HepG2 (cell line): Measurements from ENCODE around the gene ATP1A2. TPM values are rescaled to one million over a fixed set of nuclear protein-coding genes. Genes with fewer than 3 reads are reported as not detected.

Experiments
- ATAC-seq: fragments of 200-7000 bp; cut with Tn5 transposase; 3 replicates; pipeline ENCODE4 v1.9.1; 2020; ENCODE audit warnings: mild to moderate bottlenecking, moderate library complexity
- BruUV-seq: library from RNA; stranded (reverse); fragments of 400-500 nt; replicated peaks from 2 replicates; lab custom pipeline; 2021; lab: Mats Ljungman, UMichigan
- CTCF ChIA-PET: fragments of 300-600 bp; formaldehyde crosslinking; extraction: SDS; loops from one replicate; lab custom pipeline; 2021; ENCODE audit warnings: low total read pairs, inconsistent platforms, low intra/inter-chr PET ratio; lab: Yijun Ruan, JAX
- POLR2A ChIA-PET: fragments of 350-600 bp; sonication (Branson Sonifier 250); formaldehyde crosslinking; loops from one replicate; lab custom pipeline; 2020; ENCODE audit warnings: antibody characterized with exemption, inconsistent platforms; lab: Yijun Ruan, JAX
- DNase-seq: peaks from one replicate; pipeline ENCODE4 v3.0.0-alpha.2; 2015; ENCODE audit warnings: low spot score
- FAIRE-seq: peaks from 3 replicates; lab custom pipeline; 2011; peaks lifted over from hg19 to GRCh38; lab: Jason Lieb, UNC
- H2AFZ ChIP-seq: one replicate; pipeline ENCODE4 v1.6.1; 2011; ENCODE audit warnings: low read length, inconsistent platforms
- H3K27ac ChIP-seq: fragments of 300-600 bp; 3 replicates; pipeline ENCODE4 v1.8.0; 2011; ENCODE audit warnings: mixed run types, mild to moderate bottlenecking, mixed read lengths, low read length, inconsistent platforms; ENCODE audit not compliant: insufficient read depth; ENCODE audit errors: extremely low read length
- H3K27me3 ChIP-seq, 2 experiments: fragments of 200-600 bp in 1 of 2; 2 replicates in 1 of 2; 3 replicates in 1 of 2; pipeline versions ENCODE4 v1.6.0 to v1.8.0; 2011; ENCODE audit warnings: low read length in 2 of 2, mild to moderate bottlenecking in 2 of 2, moderate library complexity in 2 of 2, inconsistent platforms in 1 of 2; ENCODE audit not compliant: insufficient read depth in 2 of 2, control insufficient read depth in 1 of 2
- H3K36me3 ChIP-seq, 2 experiments: fragments of 200-600 bp in 1 of 2; replicated peaks in 1 of 2; 2 replicates in 1 of 2; 3 replicates in 1 of 2; pipeline versions ENCODE4 v1.5.1 to v1.8.0; 2011; ENCODE audit warnings: low read length in 2 of 2, inconsistent platforms in 1 of 2; ENCODE audit not compliant: insufficient read depth in 2 of 2, control insufficient read depth in 1 of 2
- H3K4me1 ChIP-seq: 2 replicates; pipeline ENCODE4 v1.5.1; 2012; ENCODE audit warnings: low read length, inconsistent platforms; ENCODE audit not compliant: insufficient read depth
- H3K4me2 ChIP-seq: 2 replicates; pipeline ENCODE4 v1.6.0; 2011; ENCODE audit warnings: low read depth, low read length, inconsistent platforms
- H3K4me3 ChIP-seq, 3 experiments: fragments of 200-600 bp in 1 of 3; sonication (generic), shearing (Covaris generic) in 1 of 3; replicated peaks in 1 of 3; 2 replicates each; pipeline ENCODE4 v1.5.1; 2011 to 2016; ENCODE audit warnings: low read length in 3 of 3, inconsistent platforms in 2 of 3, low read depth in 2 of 3, mild to moderate bottlenecking in 2 of 3, control low read depth in 1 of 3, mixed read lengths in 1 of 3; ENCODE audit not compliant: insufficient read depth in 1 of 3
- H3K79me2 ChIP-seq: one replicate; pipeline ENCODE4 v1.6.1; 2011; ENCODE audit warnings: low read length, inconsistent platforms; ENCODE audit not compliant: insufficient read depth
- H3K9ac ChIP-seq: 2 replicates; pipeline ENCODE4 v1.6.0; 2011; ENCODE audit warnings: mild to moderate bottlenecking, low read depth, low read length, inconsistent platforms; ENCODE audit not compliant: insufficient read depth
- H3K9me3 ChIP-seq: 2 replicates; pipeline ENCODE4 v1.5.1; 2012; ENCODE audit warnings: mild to moderate bottlenecking, low read length
- H4K20me1 ChIP-seq: 2 replicates; pipeline ENCODE4 v1.6.0; 2011; ENCODE audit warnings: inconsistent platforms, mild to moderate bottlenecking, low read length, moderate library complexity; ENCODE audit not compliant: insufficient read depth
- ATF1 ChIP-seq: IDR thresholded peaks from 2 replicates; pipeline ENCODE4 v1.6.1; 2016; ENCODE audit warnings: mild to moderate bottlenecking, control low read depth
- DRAP1 ChIP-seq: IDR thresholded peaks from 2 replicates; pipeline ENCODE4 v1.6.1; 2016; ENCODE audit warnings: missing genetic modification reagents, missing compliant biosample characterization
- FOXP1 ChIP-seq, 2 experiments: fragments of 450-650 bp in 1 of 2; IDR thresholded peaks; 2 replicates each; pipeline ENCODE4 v1.6.1; 2017 to 2018; ENCODE audit warnings: antibody characterized with exemption in 1 of 2
- GLI4 ChIP-seq: sonication (generic); formaldehyde crosslinking; IDR thresholded peaks from 2 replicates; pipeline ENCODE4 v1.5.1; 2020; ENCODE audit warnings: missing genetic modification reagents, mild to moderate bottlenecking, moderate library complexity, borderline replicate concordance
- PHF8 ChIP-seq: sonication (generic); formaldehyde crosslinking; IDR thresholded peaks from 2 replicates; pipeline ENCODE4 v1.5.0; 2020; ENCODE audit warnings: missing genetic modification reagents
- SAP130 ChIP-seq: IDR thresholded peaks from 2 replicates; pipeline ENCODE4 v1.6.1; 2016; ENCODE audit warnings: low read depth
- SPEN ChIP-seq: sonication (generic); formaldehyde crosslinking; IDR thresholded peaks from 2 replicates; pipeline ENCODE4 v1.5.1; 2020; ENCODE audit warnings: low read depth, mild to moderate bottlenecking, missing genetic modification reagents
- TARDBP ChIP-seq: sonication (generic); formaldehyde crosslinking; IDR thresholded peaks from 2 replicates; pipeline ENCODE4 v1.8.0; 2022; ENCODE audit warnings: mild to moderate bottlenecking, missing genetic modification reagents
- TEAD3 ChIP-seq: optimal IDR thresholded peaks from 2 replicates; pipeline ENCODE3; 2016; ENCODE audit warnings: borderline replicate concordance
- ZNF264 ChIP-seq: sonication (generic); formaldehyde crosslinking; IDR thresholded peaks from 2 replicates; pipeline ENCODE4 v1.4.0; 2020; ENCODE audit warnings: missing genetic modification reagents
- ZNF800 ChIP-seq: sonication (generic); formaldehyde crosslinking; IDR thresholded peaks from 2 replicates; pipeline ENCODE4 v1.4.0; 2020; ENCODE audit warnings: missing genetic modification reagents
- ZNF878 ChIP-seq: sonication (generic); formaldehyde crosslinking; IDR thresholded peaks from 2 replicates; pipeline ENCODE4 v1.8.1; 2023; ENCODE audit warnings: mild to moderate bottlenecking, missing genetic modification reagents, moderate library complexity
- ZSCAN25 ChIP-seq: sonication (generic); formaldehyde crosslinking; IDR thresholded peaks from 2 replicates; pipeline ENCODE4 v1.8.0; 2022; ENCODE audit warnings: mild to moderate bottlenecking, missing genetic modification reagents
- WGBS: methylation state at CpG from one replicate; pipeline ENCODE4 v1.1.6; 2017; ENCODE audit warnings: low lambda C conversion rate; 5-methylcytosine and 5-hydroxymethylcytosine counted together
- in situ Hi-C: cut with HindIII; loops from 2 replicates; pipeline ENCODE4 v1.10.0; 2017; ENCODE audit warnings: low pct_unique_long_range_greater_than_20kb; ENCODE audit not compliant: extremely low pct_ligation_motif_present
- intact Hi-C: fragments of 100-400 bp; cut with micrococcal nuclease; formaldehyde crosslinking; loops from one replicate; pipeline ENCODE4 v1.10.0; 2022; ENCODE audit not compliant: unreplicated experiment
- polyA plus RNA-seq, 8 experiments: library from polyadenylated mRNA; depleted of rRNA in 3 of 8; stranded (reverse) in 7 of 8; unstranded in 1 of 8; fragments of >200 nt; fragmentation: Illumina TruSeq in 4 of 8; extraction: Trizol in 4 of 8; gene quantifications; 2 replicates each; pipeline versions ENCODE4 v1.2.1 to v1.2.3, GENCODE V29; 2011 to 2016; ENCODE audit warnings: low read depth in 4 of 8, missing spikeins in 1 of 8, mixed read lengths in 1 of 8; ENCODE audit not compliant: insufficient read depth in 1 of 8
- total RNA-seq, 5 experiments: library from RNA; depleted of rRNA; stranded (reverse); fragments of >200 nt; fragmentation: Illumina TruSeq; extraction: Trizol; gene quantifications; 2 replicates each; pipeline ENCODE4 v1.2.3, GENCODE V29; 2016; ENCODE audit warnings: low read depth in 1 of 5
- TF ChIP-seq, protein P1 (sequence below): sonication (generic); formaldehyde crosslinking; IDR thresholded peaks from 2 replicates; pipeline ENCODE4 v1.4.0; 2020; ENCODE audit warnings: missing genetic modification reagents, borderline replicate concordance
- TF ChIP-seq, protein P2 (sequence below): sonication (generic); formaldehyde crosslinking; IDR thresholded peaks from 2 replicates; pipeline ENCODE4 v1.5.1; 2020; ENCODE audit warnings: missing genetic modification reagents, mild to moderate bottlenecking, borderline replicate concordance

ATP1A2 gene
- total and polyA plus RNA-seq, 2 of the 13 experiments (the other 11 are each of a cell fraction or from before 2014, with no cell fraction given), result 0.16 TPM; not detected in 1

- TF ChIP-seq ZNF800 (CRISPR knock-in tag) (0 out of 2 replicates have a peak, but pooled peaks have one; percentile 42), SPEN (peak; percentile 22; the same call in 1 of the 2 replicates), SAP130 (CRISPR knock-in tag) (peak; percentile 60), TARDBP (CRISPR knock-in tag) (no peak)
Measured at GRCh38 chr1:160097911-160098851, 17.4 kb upstream of the ATP1A2 start, which contains the start of gene IGSF8 (continued).

GRCh38 chr1:160098852-160099561 is 16.6 kb upstream of the ATP1A2 start:
- peak; percentile 46 for FAIRE-seq
- WGBS, result 1% methylated on average over 13 of the region's 40 CpGs
- Histone ChIP-seq H3K4me2 (peak overlapping the region; percentile 100), H2AFZ (peak overlapping the region; percentile 76), H3K27me3 (no peaks in the 10 kb centered on the region), H3K36me3 (no peaks in the 10 kb centered on the region; a peak in 1 of 5 replicates), H3K79me2 (peaks cover 18% of the 10 kb centered on the region), H4K20me1 (no peaks in the 10 kb centered on the region), H3K4me3 (peak overlapping the region; percentile 69 to 76 (median 70)), H3K9me3 (no peaks in the 10 kb centered on the region), H3K27ac (peak overlapping the region; percentile 67), H3K4me1 (peaks cover 87% of the 10 kb centered on the region), H3K9ac (peak overlapping the region; percentile 72)
- ChIA-PET CTCF (no interaction called here), POLR2A (interaction anchor here (1.0 to 2.2 kb wide), 9 partner anchors 10 to 186 kb away, joined by 3 to 14 read pairs (median 6); partner anchors contain the start of genes DCAF8, KCNJ10 and PEX19)
- BruUV-seq, result no TSS peak
- in situ Hi-C loops, result no loop called here
- ATAC-seq, result peak; percentile 79
- intact Hi-C loops, result no loop called here
- peak; percentile 85 for DNase-seq
- TF ChIP-seq ZSCAN25 (CRISPR knock-in tag) (peak; percentile 84; the same call in 1 of the 2 replicates), PHF8 (CRISPR knock-in tag) (peak; percentile 63), GLI4 (CRISPR knock-in tag) (no peak), ZNF878 (no peak), DRAP1 (CRISPR knock-in tag) (0 out of 2 replicates have a peak, but pooled peaks have one; percentile 33), FOXP1 (IDR thresholded peaks at IDR 0.05) (no peak), FOXP1 (CRISPR knock-in tag; IDR thresholded peaks at IDR 0.05) (0 out of 2 replicates have a peak, but pooled peaks have one; percentile 11), ATF1 (CRISPR knock-in tag) (peak; percentile 57; the same call in 1 of the 2 replicates), TEAD3 (peak; percentile 82), ZNF264 (peak; percentile 65; the same call in 1 of the 2 replicates)
- TF ChIP-seq, protein P1, sequence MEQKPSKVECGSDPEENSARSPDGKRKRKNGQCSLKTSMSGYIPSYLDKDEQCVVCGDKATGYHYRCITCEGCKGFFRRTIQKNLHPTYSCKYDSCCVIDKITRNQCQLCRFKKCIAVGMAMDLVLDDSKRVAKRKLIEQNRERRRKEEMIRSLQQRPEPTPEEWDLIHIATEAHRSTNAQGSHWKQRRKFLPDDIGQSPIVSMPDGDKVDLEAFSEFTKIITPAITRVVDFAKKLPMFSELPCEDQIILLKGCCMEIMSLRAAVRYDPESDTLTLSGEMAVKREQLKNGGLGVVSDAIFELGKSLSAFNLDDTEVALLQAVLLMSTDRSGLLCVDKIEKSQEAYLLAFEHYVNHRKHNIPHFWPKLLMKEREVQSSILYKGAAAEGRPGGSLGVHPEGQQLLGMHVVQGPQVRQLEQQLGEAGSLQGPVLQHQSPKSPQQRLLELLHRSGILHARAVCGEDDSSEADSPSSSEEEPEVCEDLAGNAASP (CRISPR knock-in tag), result no peak
- TF ChIP-seq, protein P2, sequence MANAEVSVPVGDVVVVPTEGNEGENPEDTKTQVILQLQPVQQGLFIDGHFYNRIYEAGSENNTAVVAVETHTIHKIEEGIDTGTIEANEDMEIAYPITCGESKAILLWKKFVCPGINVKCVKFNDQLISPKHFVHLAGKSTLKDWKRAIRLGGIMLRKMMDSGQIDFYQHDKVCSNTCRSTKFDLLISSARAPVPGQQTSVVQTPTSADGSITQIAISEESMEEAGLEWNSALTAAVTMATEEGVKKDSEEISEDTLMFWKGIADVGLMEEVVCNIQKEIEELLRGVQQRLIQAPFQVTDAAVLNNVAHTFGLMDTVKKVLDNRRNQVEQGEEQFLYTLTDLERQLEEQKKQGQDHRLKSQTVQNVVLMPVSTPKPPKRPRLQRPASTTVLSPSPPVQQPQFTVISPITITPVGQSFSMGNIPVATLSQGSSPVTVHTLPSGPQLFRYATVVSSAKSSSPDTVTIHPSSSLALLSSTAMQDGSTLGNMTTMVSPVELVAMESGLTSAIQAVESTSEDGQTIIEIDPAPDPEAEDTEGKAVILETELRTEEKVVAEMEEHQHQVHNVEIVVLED (CRISPR knock-in tag), result no peak
